ENCODE results near the gene ITGAD. TPM values are rescaled to one million over a fixed set of nuclear protein-coding genes. Genes with fewer than 3 reads are reported as not detected.

The ITGAD gene
- total RNA-seq, 1 experiment from 2014 or later, result not detected

DNA sequence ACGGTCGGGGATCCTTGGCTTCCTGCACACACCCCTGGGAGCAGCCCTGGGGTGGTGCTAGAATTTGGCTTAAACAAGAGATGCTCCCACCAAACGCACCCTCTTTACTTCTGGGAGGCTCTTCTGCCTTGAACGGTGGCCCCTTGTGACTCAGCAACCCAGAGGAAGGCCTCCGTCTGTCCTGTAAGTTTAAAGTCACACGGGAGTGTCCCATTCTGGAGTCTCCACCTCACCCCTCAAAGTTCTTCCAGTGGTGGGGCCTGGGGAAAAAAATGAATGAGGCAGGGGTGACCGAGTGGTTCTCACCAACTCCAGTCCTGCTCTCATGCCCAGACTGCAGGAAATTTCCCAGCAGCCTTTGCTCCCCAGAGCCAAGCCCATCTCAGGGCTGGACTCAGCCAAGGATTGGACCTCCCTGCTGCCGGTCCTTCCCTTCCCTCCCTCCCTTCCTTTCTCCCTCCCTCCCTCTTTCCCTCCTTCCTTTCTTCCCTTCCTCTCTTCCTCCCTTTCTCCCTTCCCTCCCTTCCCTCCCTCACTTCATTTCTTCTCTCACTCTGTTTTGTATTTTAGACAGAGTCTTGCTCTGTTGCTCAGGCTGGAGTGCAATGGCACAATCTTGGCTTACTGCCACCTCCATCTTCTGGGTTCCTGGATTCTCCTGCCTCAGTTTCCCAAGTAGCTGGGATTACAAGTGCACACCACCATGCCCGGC, 11.4 kb downstream of the ITGAD start:
- no peak overlapping the region for H4K5ac ChIP-seq (ENCODE audit: insufficient read length, low read depth, low read length)
- no peaks in the 10 kb centered on the region for H3K79me2 ChIP-seq (ENCODE audit: insufficient read depth, low read length)
- H2AK5ac ChIP-seq (ENCODE audit: insufficient read length, low read length), result no peak overlapping the region
- H3K4me3 Mint-ChIP-seq, result no peak overlapping the region
- H3K27me3 ChIP-seq (ENCODE audit: insufficient read depth, low read length), result no peaks in the 10 kb centered on the region
- H2BK12ac ChIP-seq (ENCODE audit: insufficient read length, low read depth, low read length), result no peak overlapping the region
- peaks cover 0 to 2% (median 0%) of the 10 kb centered on the region in 3 experiments; a peak in 2 of 7 replicates for H3K36me3 Mint-ChIP-seq (ENCODE audit: insufficient read depth in 1 of 3, low read depth in 3 of 3)
- DNase-seq, result no peak
- H3K27ac Mint-ChIP-seq, result no peak overlapping the region
- H3K18ac ChIP-seq (ENCODE audit: insufficient read length, low read depth, low read length), result no peak overlapping the region
- no peak overlapping the region for H3K56ac ChIP-seq (ENCODE audit: insufficient read length, low read depth, low read length)
- no peak overlapping the region for H2BK5ac ChIP-seq (ENCODE audit: insufficient read length, low read length)
- TF ChIP-seq, protein P1, sequence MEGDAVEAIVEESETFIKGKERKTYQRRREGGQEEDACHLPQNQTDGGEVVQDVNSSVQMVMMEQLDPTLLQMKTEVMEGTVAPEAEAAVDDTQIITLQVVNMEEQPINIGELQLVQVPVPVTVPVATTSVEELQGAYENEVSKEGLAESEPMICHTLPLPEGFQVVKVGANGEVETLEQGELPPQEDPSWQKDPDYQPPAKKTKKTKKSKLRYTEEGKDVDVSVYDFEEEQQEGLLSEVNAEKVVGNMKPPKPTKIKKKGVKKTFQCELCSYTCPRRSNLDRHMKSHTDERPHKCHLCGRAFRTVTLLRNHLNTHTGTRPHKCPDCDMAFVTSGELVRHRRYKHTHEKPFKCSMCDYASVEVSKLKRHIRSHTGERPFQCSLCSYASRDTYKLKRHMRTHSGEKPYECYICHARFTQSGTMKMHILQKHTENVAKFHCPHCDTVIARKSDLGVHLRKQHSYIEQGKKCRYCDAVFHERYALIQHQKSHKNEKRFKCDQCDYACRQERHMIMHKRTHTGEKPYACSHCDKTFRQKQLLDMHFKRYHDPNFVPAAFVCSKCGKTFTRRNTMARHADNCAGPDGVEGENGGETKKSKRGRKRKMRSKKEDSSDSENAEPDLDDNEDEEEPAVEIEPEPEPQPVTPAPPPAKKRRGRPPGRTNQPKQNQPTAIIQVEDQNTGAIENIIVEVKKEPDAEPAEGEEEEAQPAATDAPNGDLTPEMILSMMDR (conservative IDR thresholded peaks at IDR 0.05), result no peak
- no peaks in the 10 kb centered on the region for H3K79me1 ChIP-seq (ENCODE audit: insufficient read depth, low read depth, low read length, poor library complexity, severe bottlenecking)
- H3K4me1 Mint-ChIP-seq, result no peaks in the 10 kb centered on the region
- H2BK20ac ChIP-seq (ENCODE audit: low read depth, low read length, poor library complexity, severe bottlenecking), result no peak overlapping the region
- peaks cover 0 to 3% of the 10 kb centered on the region in 2 experiments; a peak in 1 of 5 replicates for H3K9me3 Mint-ChIP-seq
- no peaks in the 10 kb centered on the region for H3K4me1 ChIP-seq (ENCODE audit: insufficient read depth, low read length)
- no peak overlapping the region for H2AFZ ChIP-seq (ENCODE audit: low read length)
- H4K20me1 ChIP-seq (ENCODE audit: control insufficient read depth, insufficient read depth, insufficient read length), result no peaks in the 10 kb centered on the region
- H3T11ph ChIP-seq (ENCODE audit: low read length), result no peak overlapping the region
- no peak overlapping the region for H3K14ac ChIP-seq (ENCODE audit: insufficient read depth, low read length)
- no peaks in the 10 kb centered on the region for H3K23me2 ChIP-seq (ENCODE audit: insufficient read length, low read depth, low read length, poor library complexity, severe bottlenecking)
- H2BK15ac ChIP-seq (ENCODE audit: low read depth, low read length), result no peak overlapping the region
- H3K4me2 ChIP-seq (ENCODE audit: insufficient read depth, insufficient read length, low read length), result no peak overlapping the region
- no peak overlapping the region for H3K27ac ChIP-seq (ENCODE audit: insufficient read length, low read depth, low read length)
- H4K91ac ChIP-seq (ENCODE audit: insufficient read length, low read depth, low read length), result no peak overlapping the region
- no peak overlapping the region for H2BK120ac ChIP-seq (ENCODE audit: low read depth, low read length, poor library complexity, severe bottlenecking)
- H3K9ac ChIP-seq (ENCODE audit: extremely low read depth, insufficient read length, low read length), result no peak overlapping the region
- WGBS (ENCODE audit: extremely low coverage, insufficient read length, low lambda C conversion rate), result no CpG with 5 or more reads among the region's 9 CpGs
- H3K4ac ChIP-seq (ENCODE audit: low read depth, low read length), result no peak overlapping the region
- H3K23ac ChIP-seq (ENCODE audit: insufficient read length, low read depth, low read length), result no peak overlapping the region
- H3K9me3 ChIP-seq (ENCODE audit: control insufficient read depth, low read depth, low read length), result no peaks in the 10 kb centered on the region
- peaks cover 19% of the 10 kb centered on the region for H3K27me3 Mint-ChIP-seq (ENCODE audit: low read depth)
- no peak overlapping the region for H4K8ac ChIP-seq (replicated peaks; ENCODE audit: insufficient read length, low read depth, low read length)

Data from H9 (cell line).